AG09319 (cell line): ENCODE results near the gene PKDCC.

Source experiments
- DNase-seq: peaks from one replicate; pipeline ENCODE4 v3.0.0-alpha.2; 2010; ENCODE audit warnings: low read depth; ENCODE audit errors: extremely low read depth
- TF ChIP-seq, protein P1 (sequence below): IDR thresholded peaks from 2 replicates; pipeline ENCODE4 v1.5.1; 2011; ENCODE audit warnings: low read depth, mild to moderate bottlenecking, inconsistent platforms, low read length, moderate library complexity

Gene PKDCC, protein sequence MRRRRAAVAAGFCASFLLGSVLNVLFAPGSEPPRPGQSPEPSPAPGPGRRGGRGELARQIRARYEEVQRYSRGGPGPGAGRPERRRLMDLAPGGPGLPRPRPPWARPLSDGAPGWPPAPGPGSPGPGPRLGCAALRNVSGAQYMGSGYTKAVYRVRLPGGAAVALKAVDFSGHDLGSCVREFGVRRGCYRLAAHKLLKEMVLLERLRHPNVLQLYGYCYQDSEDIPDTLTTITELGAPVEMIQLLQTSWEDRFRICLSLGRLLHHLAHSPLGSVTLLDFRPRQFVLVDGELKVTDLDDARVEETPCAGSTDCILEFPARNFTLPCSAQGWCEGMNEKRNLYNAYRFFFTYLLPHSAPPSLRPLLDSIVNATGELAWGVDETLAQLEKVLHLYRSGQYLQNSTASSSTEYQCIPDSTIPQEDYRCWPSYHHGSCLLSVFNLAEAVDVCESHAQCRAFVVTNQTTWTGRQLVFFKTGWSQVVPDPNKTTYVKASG

DNA sequence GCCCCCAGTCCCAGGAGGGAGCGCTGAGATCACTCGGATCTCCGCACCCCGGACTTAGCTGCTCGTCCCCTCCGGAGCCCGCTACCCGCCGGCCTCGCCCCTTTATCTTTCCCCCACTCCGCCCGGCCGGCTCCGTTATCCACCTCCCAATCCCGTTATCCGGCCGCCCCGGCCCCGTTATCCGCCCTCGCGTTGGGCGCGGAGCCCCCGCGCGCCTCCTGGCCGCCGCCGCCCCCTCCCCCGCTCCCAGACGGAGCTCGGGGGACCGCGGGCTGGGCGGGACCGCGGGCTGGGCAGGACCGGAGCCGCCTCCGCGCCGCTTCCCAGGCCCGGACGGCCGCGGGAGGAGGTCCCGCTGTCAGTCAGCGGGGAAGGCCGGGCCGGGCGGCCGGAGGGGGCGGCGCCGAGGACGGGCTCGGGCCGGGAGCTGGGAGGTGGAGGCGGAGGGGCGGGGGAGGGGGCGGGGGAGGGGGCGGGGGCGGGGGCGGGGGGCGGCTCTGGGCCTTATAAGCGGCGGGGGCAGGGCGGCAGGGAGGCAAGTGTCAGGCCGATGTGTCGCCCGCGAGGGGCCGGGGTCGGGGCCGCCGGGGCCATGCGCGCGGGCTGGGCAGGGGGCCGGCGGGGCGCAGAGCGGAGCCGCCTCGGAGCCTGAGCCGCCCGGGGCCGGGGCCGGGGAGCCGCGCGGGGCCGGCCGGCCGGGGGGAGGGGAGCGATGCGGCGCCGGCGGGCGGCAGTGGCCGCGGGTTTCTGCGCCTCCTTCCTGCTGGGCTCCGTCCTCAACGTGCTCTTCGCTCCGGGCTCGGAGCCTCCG, at the start of gene PKDCC:
Gene PKDCC, plus strand, starts transcription at position 534 of the 811 bp plus-strand sequence. Its CDS starts 179 bp downstream, at position 713.
- DNase-seq, result peak; percentile 54
- TF ChIP-seq, protein P1, sequence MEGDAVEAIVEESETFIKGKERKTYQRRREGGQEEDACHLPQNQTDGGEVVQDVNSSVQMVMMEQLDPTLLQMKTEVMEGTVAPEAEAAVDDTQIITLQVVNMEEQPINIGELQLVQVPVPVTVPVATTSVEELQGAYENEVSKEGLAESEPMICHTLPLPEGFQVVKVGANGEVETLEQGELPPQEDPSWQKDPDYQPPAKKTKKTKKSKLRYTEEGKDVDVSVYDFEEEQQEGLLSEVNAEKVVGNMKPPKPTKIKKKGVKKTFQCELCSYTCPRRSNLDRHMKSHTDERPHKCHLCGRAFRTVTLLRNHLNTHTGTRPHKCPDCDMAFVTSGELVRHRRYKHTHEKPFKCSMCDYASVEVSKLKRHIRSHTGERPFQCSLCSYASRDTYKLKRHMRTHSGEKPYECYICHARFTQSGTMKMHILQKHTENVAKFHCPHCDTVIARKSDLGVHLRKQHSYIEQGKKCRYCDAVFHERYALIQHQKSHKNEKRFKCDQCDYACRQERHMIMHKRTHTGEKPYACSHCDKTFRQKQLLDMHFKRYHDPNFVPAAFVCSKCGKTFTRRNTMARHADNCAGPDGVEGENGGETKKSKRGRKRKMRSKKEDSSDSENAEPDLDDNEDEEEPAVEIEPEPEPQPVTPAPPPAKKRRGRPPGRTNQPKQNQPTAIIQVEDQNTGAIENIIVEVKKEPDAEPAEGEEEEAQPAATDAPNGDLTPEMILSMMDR, result no peak

DNA sequence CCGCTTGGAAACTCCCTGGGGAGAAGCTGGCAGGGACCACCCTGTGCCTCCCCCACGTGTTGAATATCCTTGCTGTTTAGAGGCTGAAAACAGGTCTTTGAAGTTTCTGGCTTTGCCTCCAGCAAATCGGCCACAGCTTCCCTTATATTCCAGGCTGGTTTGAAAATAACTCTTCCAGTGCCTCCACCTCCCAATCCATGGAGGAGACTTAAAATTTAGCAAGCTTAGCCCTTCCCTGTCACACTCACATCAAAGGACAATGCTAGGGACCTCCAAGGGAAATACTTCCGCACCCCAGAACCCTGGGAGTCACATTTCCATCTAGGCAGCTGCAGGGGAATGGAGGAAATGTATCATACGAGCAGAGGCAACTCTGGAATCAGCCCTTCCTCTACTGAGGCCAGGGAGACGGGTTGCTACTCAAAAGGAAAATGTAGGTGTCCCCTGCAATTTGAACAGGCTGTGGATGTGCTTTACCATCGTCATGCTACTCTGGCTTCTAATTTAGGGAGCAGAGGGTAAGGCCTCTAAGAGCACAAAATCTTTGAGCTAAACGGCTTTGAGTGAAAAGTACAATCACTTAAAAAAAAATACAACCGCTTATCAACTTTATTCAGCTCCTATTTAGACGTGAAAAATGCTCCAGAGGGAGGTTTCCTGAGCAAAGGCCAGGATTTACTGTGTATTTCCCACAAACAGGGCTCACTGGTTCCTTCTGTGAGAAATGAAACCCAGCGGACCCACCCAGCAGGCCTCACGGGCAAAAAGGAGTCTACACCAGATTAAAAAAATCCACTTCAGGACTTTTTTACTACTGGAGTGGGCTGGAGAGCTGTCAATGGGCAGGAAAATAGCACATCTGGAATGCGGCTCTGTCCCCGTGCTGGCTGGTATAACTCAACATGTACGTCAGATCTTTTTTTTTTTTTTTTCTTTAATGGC, 49.4 kb upstream of the PKDCC start:
- DNase-seq, result no peak
- TF ChIP-seq, protein P1, result no peak

DNA sequence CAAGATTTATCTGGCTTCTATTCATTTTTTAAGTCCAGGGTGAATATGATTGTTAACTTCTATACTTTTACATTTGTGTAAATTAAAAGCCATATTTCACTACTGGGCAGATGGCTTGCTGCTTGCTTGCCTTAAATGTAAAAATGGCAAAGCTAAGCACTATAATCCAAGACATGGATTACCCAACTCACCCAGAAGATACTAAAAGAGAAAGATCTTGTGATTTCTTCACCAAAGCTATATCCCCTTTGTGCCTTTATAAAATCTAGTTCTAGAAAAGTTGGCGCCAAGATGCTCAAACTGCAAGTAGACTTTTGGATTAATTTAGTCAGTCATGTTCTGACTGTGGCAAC, 48.7 kb upstream of the PKDCC start:
- TF ChIP-seq, protein P1, result no peak

DNA sequence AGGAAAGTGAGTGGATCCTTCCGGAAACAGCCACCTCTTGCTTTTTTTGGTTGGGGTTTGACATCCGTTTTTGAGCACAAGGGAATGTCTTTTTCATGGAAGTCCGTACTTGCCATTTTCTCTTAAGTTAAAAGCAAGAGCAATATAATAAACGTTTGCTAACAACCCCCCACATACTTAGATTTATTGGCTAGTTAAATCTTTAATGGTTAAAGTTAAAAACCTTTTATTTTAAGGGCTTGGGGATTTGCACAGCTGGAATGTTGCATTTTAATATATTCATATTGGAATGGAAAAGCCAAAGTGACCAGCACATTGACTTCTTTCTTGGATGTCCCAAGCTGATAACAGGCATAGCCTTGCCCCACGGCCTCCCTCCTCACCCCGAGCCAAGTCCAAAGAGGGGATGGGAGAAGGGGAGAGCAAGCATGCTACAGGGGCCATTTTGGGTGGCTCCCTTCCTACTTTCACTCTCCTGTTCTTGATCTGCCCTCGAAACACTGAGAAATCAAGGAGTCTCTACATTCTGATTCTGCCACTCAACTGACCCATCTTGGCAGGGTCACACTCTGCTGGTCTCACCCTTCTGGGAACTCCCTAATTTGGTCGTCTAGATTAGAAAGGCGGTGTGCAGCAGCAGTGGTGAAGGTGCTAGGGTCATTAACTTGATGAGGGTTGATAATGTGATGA, 48.1 kb upstream of the PKDCC start:
- TF ChIP-seq, protein P1, result no peak
- no peak for DNase-seq

More for the DNA sequence above, 48.7 kb upstream of the PKDCC start:
- no peak for DNase-seq

DNA sequence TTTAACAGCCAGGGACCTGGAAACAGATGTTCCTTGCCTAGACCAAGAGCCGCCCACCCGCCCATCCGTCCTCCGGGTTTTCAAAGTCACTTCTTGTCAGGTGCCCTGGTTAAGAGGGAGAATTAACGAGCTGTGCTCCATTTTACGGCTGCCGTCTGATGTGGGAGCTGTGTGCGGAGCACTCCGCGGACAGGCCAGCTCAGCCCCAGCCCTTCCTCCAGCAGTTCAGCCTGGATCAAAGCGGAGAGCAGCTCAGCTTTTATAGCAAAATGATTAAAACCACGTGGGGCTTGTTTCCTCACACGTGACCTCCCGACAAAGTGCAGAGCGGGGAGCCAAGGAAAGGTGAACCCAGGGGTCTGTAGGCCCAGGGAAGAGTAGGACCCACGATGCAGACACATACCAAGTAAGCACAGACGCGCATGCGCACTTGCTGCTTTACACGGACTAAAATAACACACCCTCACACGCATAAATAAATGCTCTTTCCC, 46.1 kb upstream of the PKDCC start:
- no peak for DNase-seq

DNA sequence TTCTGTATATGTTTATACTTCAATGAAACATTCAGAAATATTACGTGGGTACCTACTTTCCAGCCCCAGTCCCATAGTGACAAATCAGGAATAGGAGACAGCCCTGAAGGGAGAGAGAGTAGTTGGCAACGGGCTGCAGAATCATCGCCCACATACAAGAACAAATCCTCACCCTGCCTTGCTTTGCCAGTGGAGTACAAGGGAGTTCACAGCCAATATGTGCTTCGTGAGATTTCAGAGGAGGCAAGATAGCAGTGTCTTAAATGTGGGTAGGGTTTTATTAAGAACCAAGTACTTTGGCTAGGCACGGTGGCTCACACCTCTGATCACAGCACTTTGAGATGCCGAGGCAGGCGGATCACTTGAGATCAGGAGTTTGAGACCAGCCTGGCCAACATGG, 40.3 kb upstream of the PKDCC start:
- no peak for DNase-seq
- TF ChIP-seq, protein P1, result no peak

More for the DNA sequence above, 46.1 kb upstream of the PKDCC start:
- TF ChIP-seq, protein P1, result no peak
